ENCODE results near the gene KCNJ14.
A peak's percentile ranks its signal among the peaks of the same experiment; 100 is the strongest.

Gene KCNJ14

GRCh38 chr19:48490981-48491792, 35.8 kb downstream of the KCNJ14 start:
- Histone ChIP-seq H2AFZ (ENCODE audit: low read depth, low read length, severe bottlenecking) (no peak overlapping the region), H3K9me3 (ENCODE audit: insufficient read depth, low read length) (no peaks in the 10 kb centered on the region), H3K9ac (ENCODE audit: low read length) (no peak overlapping the region), H3K79me2 (ENCODE audit: insufficient read depth, low read length) (no peaks in the 10 kb centered on the region), H3K27ac (ENCODE audit: low read depth, low read length) (no peak overlapping the region), H3F3A (ENCODE audit: insufficient read depth) (no peaks in the 10 kb centered on the region), H3K4me3 (ENCODE audit: insufficient read depth, low read length, poor library complexity, severe bottlenecking) (no peak overlapping the region), H3K27me3 (ENCODE audit: low read length) (no peaks in the 10 kb centered on the region), H4K20me1 (ENCODE audit: low read depth, low read length) (no peaks in the 10 kb centered on the region), H3K9me2 (replicated peaks; ENCODE audit: insufficient read depth, low read length) (no peaks in the 10 kb centered on the region), H3K36me3 (ENCODE audit: low read length) (no peaks in the 10 kb centered on the region), H3K4me2 (ENCODE audit: low read depth, low read length, poor library complexity, severe bottlenecking) (peak overlapping the region; percentile 40)
- TF ChIP-seq, protein P1, sequence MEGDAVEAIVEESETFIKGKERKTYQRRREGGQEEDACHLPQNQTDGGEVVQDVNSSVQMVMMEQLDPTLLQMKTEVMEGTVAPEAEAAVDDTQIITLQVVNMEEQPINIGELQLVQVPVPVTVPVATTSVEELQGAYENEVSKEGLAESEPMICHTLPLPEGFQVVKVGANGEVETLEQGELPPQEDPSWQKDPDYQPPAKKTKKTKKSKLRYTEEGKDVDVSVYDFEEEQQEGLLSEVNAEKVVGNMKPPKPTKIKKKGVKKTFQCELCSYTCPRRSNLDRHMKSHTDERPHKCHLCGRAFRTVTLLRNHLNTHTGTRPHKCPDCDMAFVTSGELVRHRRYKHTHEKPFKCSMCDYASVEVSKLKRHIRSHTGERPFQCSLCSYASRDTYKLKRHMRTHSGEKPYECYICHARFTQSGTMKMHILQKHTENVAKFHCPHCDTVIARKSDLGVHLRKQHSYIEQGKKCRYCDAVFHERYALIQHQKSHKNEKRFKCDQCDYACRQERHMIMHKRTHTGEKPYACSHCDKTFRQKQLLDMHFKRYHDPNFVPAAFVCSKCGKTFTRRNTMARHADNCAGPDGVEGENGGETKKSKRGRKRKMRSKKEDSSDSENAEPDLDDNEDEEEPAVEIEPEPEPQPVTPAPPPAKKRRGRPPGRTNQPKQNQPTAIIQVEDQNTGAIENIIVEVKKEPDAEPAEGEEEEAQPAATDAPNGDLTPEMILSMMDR (IDR thresholded peaks at IDR 0.05; ENCODE audit: insufficient read depth, low read length, poor library complexity, severe bottlenecking), result no peak
- TF ChIP-seq EZH2phosphoT487 (conservative IDR thresholded peaks at IDR 0.05; ENCODE audit: low read length), result no peak

DNA sequence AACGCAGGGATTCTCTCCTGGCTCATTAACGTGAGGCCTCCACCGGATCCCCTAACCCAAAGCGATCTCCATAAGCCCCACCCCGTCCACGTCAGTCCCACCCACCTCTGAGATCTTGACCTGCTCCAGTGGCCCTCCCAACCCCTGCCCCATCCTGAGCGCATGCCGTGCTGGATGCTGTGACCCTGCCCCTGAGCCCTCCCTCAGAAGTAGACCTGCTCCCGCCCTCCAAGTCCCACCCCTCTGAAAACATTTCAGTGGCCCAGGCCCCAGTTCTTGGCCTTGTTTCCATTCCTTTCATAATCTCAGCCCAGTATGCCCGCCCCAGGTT, 36.4 kb downstream of the KCNJ14 start:
- Histone ChIP-seq H3K4me3 (ENCODE audit: insufficient read depth, low read length, poor library complexity, severe bottlenecking) (no peak overlapping the region), H3K27ac (ENCODE audit: low read depth, low read length) (no peak overlapping the region), H3K9ac (ENCODE audit: low read length) (no peak overlapping the region), H3F3A (ENCODE audit: insufficient read depth) (no peaks in the 10 kb centered on the region), H3K27me3 (ENCODE audit: low read length) (no peaks in the 10 kb centered on the region), H3K9me3 (ENCODE audit: insufficient read depth, low read length) (no peaks in the 10 kb centered on the region), H4K20me1 (ENCODE audit: low read depth, low read length) (no peaks in the 10 kb centered on the region), H3K4me2 (ENCODE audit: low read depth, low read length, poor library complexity, severe bottlenecking) (no peak overlapping the region), H2AFZ (ENCODE audit: low read depth, low read length, severe bottlenecking) (no peak overlapping the region), H3K79me2 (ENCODE audit: insufficient read depth, low read length) (no peaks in the 10 kb centered on the region), H3K9me2 (replicated peaks; ENCODE audit: insufficient read depth, low read length) (no peaks in the 10 kb centered on the region), H3K36me3 (ENCODE audit: low read length) (no peaks in the 10 kb centered on the region)
- no peak for TF ChIP-seq EZH2phosphoT487 (conservative IDR thresholded peaks at IDR 0.05; ENCODE audit: low read length)
- TF ChIP-seq, protein P1 (IDR thresholded peaks at IDR 0.05; ENCODE audit: insufficient read depth, low read length, poor library complexity, severe bottlenecking), result no peak

- H3K4me2 ChIP-seq (ENCODE audit: low read depth, low read length, poor library complexity, severe bottlenecking), result no peak overlapping the region
- H3K27me3 ChIP-seq (ENCODE audit: low read length), result no peaks in the 10 kb centered on the region
- no peaks in the 10 kb centered on the region for H3K9me2 ChIP-seq (replicated peaks; ENCODE audit: insufficient read depth, low read length)
- no peak overlapping the region for H3K27ac ChIP-seq (ENCODE audit: low read depth, low read length)
- H4K20me1 ChIP-seq (ENCODE audit: low read depth, low read length), result no peaks in the 10 kb centered on the region
- no peaks in the 10 kb centered on the region for H3K36me3 ChIP-seq (ENCODE audit: low read length)
- H3K79me2 ChIP-seq (ENCODE audit: insufficient read depth, low read length), result no peaks in the 10 kb centered on the region
- no peak overlapping the region for H3K4me3 ChIP-seq (ENCODE audit: insufficient read depth, low read length, poor library complexity, severe bottlenecking)
- H3K9ac ChIP-seq (ENCODE audit: low read length), result no peak overlapping the region
- H3F3A ChIP-seq (ENCODE audit: insufficient read depth), result no peaks in the 10 kb centered on the region
- H2AFZ ChIP-seq (ENCODE audit: low read depth, low read length, severe bottlenecking), result no peak overlapping the region
- no peaks in the 10 kb centered on the region for H3K9me3 ChIP-seq (ENCODE audit: insufficient read depth, low read length)
- TF ChIP-seq, protein P1 (IDR thresholded peaks at IDR 0.05; ENCODE audit: insufficient read depth, low read length, poor library complexity, severe bottlenecking), result no peak
Observed at GRCh38 chr19:48492925-48493717, 37.7 kb downstream of the KCNJ14 start.

All from SU-DHL-6 (cell line).